IMR-90 (cell line): ENCODE results near the gene LNX1. TPM values are rescaled to one million over a fixed set of nuclear protein-coding genes. Genes with fewer than 3 reads are reported as not detected.

ENCODE experiments used
- ATAC-seq: fragments of 200-7000 bp; cut with Tn5 transposase; 2 replicates; pipeline ENCODE4 v1.9.1; 2020; ENCODE audit warnings: low read depth, mild to moderate bottlenecking, moderate library complexity
- BruUV-seq: library from RNA; stranded (reverse); fragments of 400-500 nt; replicated peaks from 2 replicates; lab custom pipeline; 2021; lab: Mats Ljungman, UMichigan
- CTCF ChIA-PET: fragments of 300-600 bp; formaldehyde crosslinking; extraction: SDS; loops from one replicate; lab custom pipeline; 2021; ENCODE audit warnings: antibody characterized with exemption; lab: Yijun Ruan, JAX
- POLR2A ChIA-PET: fragments of 300-600 bp; sonication (Branson Sonifier 250); formaldehyde crosslinking; loops from one replicate; lab custom pipeline; 2022; ENCODE audit warnings: antibody characterized with exemption; ENCODE audit not compliant: unreplicated experiment; lab: Charles Lee
- DNase-seq: peaks from one replicate; pipeline ENCODE4 v3.0.0; 2013
- H2AFZ ChIP-seq: replicated peaks from 2 replicates; pipeline ENCODE3; 2013; ENCODE audit warnings: low read length, mild to moderate bottlenecking; ENCODE audit not compliant: poor library complexity
- H2AK5ac ChIP-seq: 2 replicates; pipeline ENCODE4 v1.6.1; 2013; ENCODE audit warnings: low read depth, low read length, inconsistent platforms
- H2AK9ac ChIP-seq: replicated peaks from 2 replicates; pipeline ENCODE3; 2013; ENCODE audit warnings: mild to moderate bottlenecking, low read depth, low read length, moderate library complexity; ENCODE audit not compliant: poor library complexity
- H2BK120ac ChIP-seq: 2 replicates; pipeline ENCODE4 v1.6.1; 2013; ENCODE audit warnings: low read depth, low read length, inconsistent platforms
- H2BK15ac ChIP-seq: 3 replicates; pipeline ENCODE4 v1.6.1; 2013; ENCODE audit warnings: low read depth, low read length, inconsistent platforms
- H2BK20ac ChIP-seq: 2 replicates; pipeline ENCODE4 v1.6.1; 2013; ENCODE audit warnings: low read depth, mild to moderate bottlenecking, inconsistent platforms, low read length, moderate library complexity
- H2BK5ac ChIP-seq: 2 replicates; pipeline ENCODE4 v1.6.1; 2013; ENCODE audit warnings: mild to moderate bottlenecking, low read depth, low read length, inconsistent platforms; ENCODE audit not compliant: poor library complexity, severe bottlenecking
- H3K14ac ChIP-seq: replicated peaks from 2 replicates; pipeline ENCODE4 v1.6.1; 2013; ENCODE audit warnings: low read depth, low read length, inconsistent platforms
- H3K18ac ChIP-seq: 2 replicates; pipeline ENCODE4 v1.6.1; 2013; ENCODE audit warnings: low read depth, low read length, control low read depth
- H3K23ac ChIP-seq: 2 replicates; pipeline ENCODE4 v1.6.1; 2013; ENCODE audit warnings: low read depth, low read length, inconsistent platforms
- H3K27ac ChIP-seq: 2 replicates; pipeline ENCODE4 v1.5.1; 2013; ENCODE audit warnings: mild to moderate bottlenecking, control low read depth, low read length; ENCODE audit not compliant: insufficient read depth
- H3K27me3 ChIP-seq: 2 replicates; pipeline ENCODE4 v1.6.1; 2013; ENCODE audit warnings: low read length; ENCODE audit not compliant: control insufficient read depth, insufficient read depth
- H3K36me3 ChIP-seq: 2 replicates; pipeline ENCODE4 v1.6.1; 2013; ENCODE audit warnings: low read length, mixed read lengths; ENCODE audit not compliant: control insufficient read depth, insufficient read depth
- H3K4ac ChIP-seq: 2 replicates; pipeline ENCODE4 v1.6.1; 2013; ENCODE audit warnings: low read depth, low read length, inconsistent platforms
- H3K4me1 ChIP-seq: 2 replicates; pipeline ENCODE4 v1.6.1; 2013; ENCODE audit warnings: low read length, mixed read lengths; ENCODE audit not compliant: control insufficient read depth, insufficient read depth
- H3K4me2 ChIP-seq: 2 replicates; pipeline ENCODE4 v1.6.1; 2013; ENCODE audit warnings: low read depth, mild to moderate bottlenecking, control low read depth, low read length, moderate library complexity
- H3K4me3 ChIP-seq: 2 replicates; pipeline ENCODE4 v1.5.1; 2013; ENCODE audit warnings: low read depth, mild to moderate bottlenecking, control low read depth, low read length, moderate library complexity; ENCODE audit not compliant: insufficient read depth
- H3K56ac ChIP-seq: 2 replicates; pipeline ENCODE4 v1.6.1; 2013; ENCODE audit warnings: low read length, inconsistent platforms; ENCODE audit not compliant: insufficient read depth; ENCODE audit errors: extremely low read depth
- H3K79me1 ChIP-seq, 2 experiments: 2 replicates each; pipeline ENCODE4 v1.6.1; 2013; ENCODE audit warnings: low read length in 2 of 2, inconsistent platforms in 1 of 2, low read depth in 1 of 2
- H3K9ac ChIP-seq: 2 replicates; pipeline ENCODE4 v1.6.1; 2013; ENCODE audit warnings: low read depth, low read length, control low read depth
- H3K9me1 ChIP-seq: 2 replicates; pipeline ENCODE4 v1.6.1; 2013; ENCODE audit warnings: low read length, inconsistent platforms; ENCODE audit not compliant: insufficient read depth
- H3K9me3 ChIP-seq: 2 replicates; pipeline ENCODE4 v1.6.1; 2013; ENCODE audit warnings: low read length; ENCODE audit not compliant: control insufficient read depth, insufficient read depth
- H4K20me1 ChIP-seq: 2 replicates; pipeline ENCODE4 v1.6.1; 2013; ENCODE audit warnings: low read length, inconsistent platforms; ENCODE audit not compliant: insufficient read depth
- H4K5ac ChIP-seq: 2 replicates; pipeline ENCODE4 v1.6.1; 2013; ENCODE audit warnings: mild to moderate bottlenecking, low read depth, low read length, control low read depth
- H4K8ac ChIP-seq, 2 experiments: 2 replicates each; pipeline ENCODE4 v1.6.1; 2013; ENCODE audit warnings: low read depth in 2 of 2, low read length in 2 of 2, control low read depth in 1 of 2, inconsistent platforms in 1 of 2
- H4K91ac ChIP-seq: 2 replicates; pipeline ENCODE4 v1.6.1; 2013; ENCODE audit warnings: low read depth, low read length, inconsistent platforms; ENCODE audit not compliant: insufficient read depth
- BHLHE40 ChIP-seq: fragments of 150-350 bp; IDR thresholded peaks from 2 replicates; pipeline ENCODE4 v1.6.1; 2016; ENCODE audit warnings: mild to moderate bottlenecking, low read depth, low read length
- CEBPB ChIP-seq: IDR thresholded peaks from 2 replicates; pipeline ENCODE4 v1.6.1; 2012; ENCODE audit warnings: low read depth, low read length, improper control_type of control experiment
- CHD1 ChIP-seq: IDR thresholded peaks from 2 replicates; pipeline ENCODE4 v1.6.1; 2012; ENCODE audit warnings: low read depth, low read length, improper control_type of control experiment
- FOS ChIP-seq: fragments of 150-350 bp; IDR thresholded peaks from 2 replicates; pipeline ENCODE4 v1.6.1; 2016; ENCODE audit warnings: low read depth, low read length
- MAFK ChIP-seq: IDR thresholded peaks from 2 replicates; pipeline ENCODE4 v1.6.1; 2012; ENCODE audit warnings: low read depth, low read length, improper control_type of control experiment
- MAZ ChIP-seq: IDR thresholded peaks from 2 replicates; pipeline ENCODE4 v1.6.1; 2012; ENCODE audit warnings: low read depth, mild to moderate bottlenecking, low read length, improper control_type of control experiment, moderate library complexity, borderline replicate concordance
- MXI1 ChIP-seq: IDR thresholded peaks from 2 replicates; pipeline ENCODE4 v1.6.1; 2012; ENCODE audit warnings: low read depth, mild to moderate bottlenecking, low read length, moderate library complexity, borderline replicate concordance
- NFE2L2 ChIP-seq: fragments of 150-350 bp; IDR thresholded peaks from 2 replicates; pipeline ENCODE4 v1.6.1; 2016; ENCODE audit warnings: low read depth, mild to moderate bottlenecking, low read length
- RFX5 ChIP-seq: IDR thresholded peaks from 2 replicates; pipeline ENCODE4 v1.8.0; 2012; ENCODE audit warnings: low read depth, mild to moderate bottlenecking, low read length, moderate library complexity
- SMC3 ChIP-seq: fragments of 150-350 bp; IDR thresholded peaks from 2 replicates; pipeline ENCODE4 v1.6.1; 2016; ENCODE audit warnings: low read depth, mild to moderate bottlenecking, antibody characterized with exemption, low read length, moderate library complexity
- WGBS, 2 experiments: methylation state at CpG; one replicate each; pipeline versions ENCODE4 v1.1.5 to v1.1.7; 2013; ENCODE audit warnings: missing lambda C conversion rate in 2 of 2; ENCODE audit not compliant: insufficient read length in 1 of 2; ENCODE audit errors: extremely low coverage in 2 of 2; 5-methylcytosine and 5-hydroxymethylcytosine counted together
- dilution Hi-C: fragments of 300-500 bp; cut with HindIII; formaldehyde crosslinking; loops from one replicate; pipeline ENCODE4 v1.14.3; 2018; ENCODE audit warnings: low sequenced_read_pairs; ENCODE audit not compliant: unreplicated experiment
- in situ Hi-C: fragments of 300-500 bp; cut with MboI; formaldehyde crosslinking; loops from 3 replicates; pipeline ENCODE4 v1.14.3; 2019; ENCODE audit warnings: low sequenced_read_pairs, inconsistent platforms, mixed read lengths
- intact Hi-C: fragments of 100-400 bp; cut with micrococcal nuclease; formaldehyde crosslinking; loops from 2 replicates; pipeline ENCODE4 v1.10.0; 2022
- polyA plus RNA-seq, 3 experiments: library from polyadenylated mRNA; depleted of rRNA; stranded (reverse); fragments of >200 nt; gene quantifications; 2 replicates each; pipeline ENCODE4 v1.2.3, GENCODE V29; 2012; ENCODE audit warnings: low replicate concordance in 1 of 3
- total RNA-seq: library from RNA; depleted of rRNA; stranded (reverse); fragments of >200 nt; gene quantifications from 2 replicates; pipeline ENCODE4 v1.2.3, GENCODE V29; 2012

The LNX1 gene
- total and polyA plus RNA-seq, 2 of the 4 experiments (the other 2 are of a cell fraction) = 0.15 to 0.36 TPM

DNA sequence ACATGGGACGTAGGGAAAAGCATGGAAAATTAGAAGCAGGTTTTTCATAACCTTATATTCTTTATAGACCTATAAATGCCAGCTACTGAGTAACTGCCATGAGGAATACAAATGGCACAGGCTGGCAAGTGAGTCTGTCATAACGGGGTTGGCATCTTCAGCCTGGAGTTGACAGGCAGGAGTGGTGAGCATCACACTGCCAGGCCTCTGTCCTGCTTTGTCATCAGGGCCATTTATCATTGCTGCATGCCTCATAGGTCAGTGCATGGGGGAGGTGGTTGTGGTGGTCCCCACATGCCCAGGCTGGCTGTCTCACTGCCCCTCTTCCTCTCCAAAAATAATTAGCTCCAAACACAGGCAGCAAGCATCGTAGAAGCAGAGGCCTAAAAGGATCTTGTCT lies 72.5 kb downstream of the LNX1 start:
- Histone ChIP-seq H3K23ac (no peak overlapping the region; the same call in 1 of the 2 replicates), H4K8ac (no peak overlapping the region; a peak in 1 of 4 replicates), H2AK9ac (no peak overlapping the region), H3K56ac (no peak overlapping the region), H3K4ac (no peak overlapping the region), H3K79me1 (no peaks in the 10 kb centered on the region), H3K9me3 (no peaks in the 10 kb centered on the region), H4K91ac (no peak overlapping the region), H2AFZ (no peak overlapping the region), H3K4me2 (no peak overlapping the region), H3K4me3 (no peak overlapping the region), H3K36me3 (no peaks in the 10 kb centered on the region), H3K9ac (no peak overlapping the region), H2BK15ac (no peak overlapping the region), H3K14ac (no peak overlapping the region), H2AK5ac (peak overlapping the region; percentile 16; the same call in 1 of the 2 replicates), H3K18ac (no peak overlapping the region), H4K20me1 (no peaks in the 10 kb centered on the region), H2BK20ac (no peak overlapping the region), H2BK120ac (no peak overlapping the region), H2BK5ac (no peak overlapping the region), H4K5ac (no peak overlapping the region; the same call in 1 of the 2 replicates), H3K9me1 (no peaks in the 10 kb centered on the region; the same call in 1 of the 2 replicates), H3K27ac (no peak overlapping the region), H3K27me3 (no peaks in the 10 kb centered on the region), H3K4me1 (peaks cover 2% of the 10 kb centered on the region)
- intact Hi-C loops (no loop called here), in situ Hi-C loops (no loop called here), dilution Hi-C loops (no loop called here)
- DNase-seq (no peak), ATAC-seq (no peak)
- ChIA-PET CTCF (interaction anchor here (0.5 to 0.6 kb wide), 2 partner anchors 10 to 244 kb away, joined by 3 to 5 read pairs; no protein-coding TSS in a partner anchor), POLR2A (interaction anchor here (0.6 kb wide), 1 partner anchor 9 kb away, joined by 4 read pairs; no protein-coding TSS in a partner anchor)
- 100% methylated on average over 1 of the region's 3 CpGs; no CpG with 5 or more reads in 1 of the 2 experiments for WGBS, 2 experiments
- TF ChIP-seq MAZ = no peak
- TF ChIP-seq MXI1 = no peak
- no peak for TF ChIP-seq MAFK
- no peak for TF ChIP-seq NFE2L2
- TF ChIP-seq FOS = no peak
- no peak for TF ChIP-seq CHD1
- no peak for TF ChIP-seq SMC3
- TF ChIP-seq BHLHE40 = no peak
- TF ChIP-seq CEBPB = no peak
- TF ChIP-seq RFX5 = no peak
- BruUV-seq = no TSS peak
